ENCODE data around the gene POLR2B. TPM values are rescaled to one million over a fixed set of nuclear protein-coding genes. Genes with fewer than 3 reads are reported as not detected.

The POLR2B gene
- total RNA-seq, 1 experiment from 2014 or later = 116 TPM

DNA sequence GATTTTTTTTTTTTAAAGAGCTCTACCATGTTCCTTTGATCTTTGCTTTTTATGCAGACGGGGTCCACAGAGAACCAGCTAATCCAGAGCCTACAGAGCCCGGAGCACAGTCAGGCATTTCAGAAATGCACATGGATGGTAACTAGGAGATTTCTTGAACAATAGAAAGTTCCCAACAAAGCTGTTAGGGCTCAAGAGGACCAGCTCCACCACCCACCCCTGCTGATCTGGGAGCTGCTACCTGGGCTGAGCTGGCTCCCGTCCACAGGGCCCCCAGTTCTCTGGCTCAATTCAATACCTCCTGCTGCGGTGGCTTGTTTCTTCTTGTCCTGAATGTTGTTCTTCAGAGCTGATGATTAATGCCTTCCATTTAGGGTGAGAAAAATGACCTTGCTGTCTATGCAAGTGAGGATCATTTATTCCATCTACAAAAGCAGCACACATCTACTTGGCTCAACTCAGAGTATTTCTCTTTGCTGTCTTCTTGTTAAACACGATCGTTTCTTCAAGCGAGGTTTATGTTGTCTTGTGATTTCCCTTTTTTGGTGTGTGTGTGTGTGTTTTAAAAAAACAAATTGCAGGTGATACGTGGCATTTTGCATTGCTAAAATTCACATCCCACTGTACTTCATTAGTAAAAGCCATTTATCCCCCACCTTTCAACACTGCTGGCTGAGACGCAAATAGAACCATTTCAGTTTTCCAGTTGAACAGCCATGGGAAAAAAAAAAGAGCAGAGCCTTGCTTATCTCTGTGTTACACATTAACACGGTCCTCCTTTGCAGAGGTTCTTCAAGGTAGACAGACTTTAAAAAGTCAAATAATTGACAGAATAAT is 100.2 kb downstream of the POLR2B start:
- no peak for DNase-seq (ENCODE audit: low read depth)

Small RNA genes lying within 50 kb of the gene (small RNA-seq; reads per million reads assigned to genes)
- not detected for gene RNU6-998P

Other genes starting within 250 kb of the POLR2B start
- gene SPINK2, start 157.2 kb upstream of the POLR2B start, total RNA-seq (2014; rRNA removed; shearing (Covaris generic)) = not detected in 2 replicates
- 36.4 and 39.9 TPM in 2 replicates for gene REST, start 71.0 kb upstream of the POLR2B start, total RNA-seq (2014; rRNA removed; shearing (Covaris generic))
- gene NOA1, start 1.3 kb upstream of the POLR2B start, total RNA-seq (2014; rRNA removed; shearing (Covaris generic)) = 21.4 and 23.5 TPM in 2 replicates
- gene IGFBP7, start 131.5 kb downstream of the POLR2B start, total RNA-seq (2014; rRNA removed; shearing (Covaris generic)) = 65.0 and 84.9 TPM in 2 replicates

All from HT1080 (cell line).